HK-2 (cell line): ENCODE results near the gene PNLIPRP3.
A peak's percentile ranks its signal among the peaks of the same experiment; 100 is the strongest.

Source experiments
- DNase-seq: peaks from one replicate; pipeline ENCODE4 v3.0.0-alpha.2; 2018; ENCODE audit not compliant: unreplicated experiment

The PNLIPRP3 gene

DNA sequence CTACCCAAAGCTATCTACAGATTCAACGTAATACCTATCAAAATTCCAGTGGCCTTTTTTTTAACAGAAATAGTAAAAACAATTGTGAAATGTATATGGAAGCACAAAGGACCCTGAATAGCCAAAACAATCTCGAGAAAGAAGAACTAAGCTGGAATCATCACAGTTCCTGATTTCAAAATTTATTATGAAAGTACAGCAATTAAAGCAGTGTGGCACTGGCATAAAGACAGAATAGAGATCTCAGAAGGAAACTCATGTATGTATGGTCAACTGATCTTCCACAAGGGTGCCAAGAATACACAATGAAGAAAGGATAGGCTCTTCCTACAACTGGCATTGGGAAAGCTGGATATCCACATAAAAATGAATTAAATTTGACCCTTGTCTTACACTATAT is 23.2 kb downstream of the PNLIPRP3 start:
- DNase-seq, result no peak

DNA sequence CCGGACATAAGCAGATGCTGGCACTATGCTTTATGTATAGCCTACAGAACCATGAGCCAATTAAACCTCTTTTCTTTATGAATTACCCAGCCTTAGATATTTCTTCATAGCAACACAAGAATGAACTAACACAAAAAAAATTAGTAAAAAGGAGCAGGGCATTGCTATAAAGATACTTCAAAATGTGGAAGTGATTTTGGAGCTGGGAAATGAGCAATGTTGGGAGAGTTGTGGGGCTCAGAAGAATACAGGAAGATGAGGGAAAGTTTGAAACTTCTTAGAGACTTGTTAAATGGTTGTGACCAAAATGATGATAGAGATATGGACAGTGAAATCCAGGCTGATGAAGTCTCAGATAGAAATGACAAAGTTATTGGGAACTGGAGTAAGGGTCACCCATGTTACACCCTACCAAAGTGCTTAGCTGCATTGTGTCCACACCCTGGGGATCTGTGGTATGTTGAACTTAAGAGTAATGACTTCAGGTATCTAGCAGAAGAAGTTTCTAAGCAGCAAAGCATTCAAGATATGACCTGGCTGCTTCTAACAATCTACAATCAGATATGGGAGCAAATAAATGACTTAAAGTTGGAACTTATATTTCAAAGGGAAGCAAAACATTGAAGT is 24.2 kb downstream of the PNLIPRP3 start:
- no peak for DNase-seq

DNA sequence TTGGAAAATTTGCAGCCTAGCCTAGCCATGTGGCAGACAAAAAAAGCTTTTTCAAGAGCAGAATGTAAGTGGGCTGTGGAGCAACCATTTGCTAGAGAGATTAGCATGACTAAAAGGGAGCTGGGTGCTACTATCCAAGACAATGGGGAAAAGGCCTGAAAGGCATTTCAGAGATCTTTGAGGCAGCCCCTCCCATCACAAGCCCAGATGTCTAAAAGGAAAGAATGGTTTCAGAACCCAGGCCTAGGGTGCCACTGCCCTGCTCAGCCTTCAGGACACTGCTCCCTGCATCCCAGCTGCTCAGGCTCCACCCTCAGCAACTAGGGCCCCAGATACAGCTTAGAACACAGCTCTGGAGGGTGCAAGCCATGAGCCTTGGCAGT is 24.7 kb downstream of the PNLIPRP3 start:
- no peak for DNase-seq

DNA sequence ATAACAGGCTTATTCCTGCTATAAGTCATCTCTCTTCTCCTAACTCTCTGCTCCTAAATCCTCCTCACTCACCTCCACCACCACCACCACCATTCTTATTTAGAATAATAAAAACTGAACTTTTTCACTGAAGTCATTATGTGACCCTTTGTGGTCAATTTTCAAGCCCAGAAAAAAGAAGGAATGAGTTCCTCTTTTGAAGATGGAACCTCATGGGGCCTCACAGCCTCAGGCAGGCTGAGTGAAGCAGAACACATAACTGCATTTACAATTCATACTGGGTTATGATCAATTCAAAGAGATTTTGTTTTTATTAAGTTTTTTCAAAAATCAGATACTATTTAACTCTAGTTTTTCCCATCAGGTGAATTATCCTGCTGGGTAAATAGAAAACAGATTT is 29.8 kb downstream of the PNLIPRP3 start:
- DNase-seq, result no peak

DNA sequence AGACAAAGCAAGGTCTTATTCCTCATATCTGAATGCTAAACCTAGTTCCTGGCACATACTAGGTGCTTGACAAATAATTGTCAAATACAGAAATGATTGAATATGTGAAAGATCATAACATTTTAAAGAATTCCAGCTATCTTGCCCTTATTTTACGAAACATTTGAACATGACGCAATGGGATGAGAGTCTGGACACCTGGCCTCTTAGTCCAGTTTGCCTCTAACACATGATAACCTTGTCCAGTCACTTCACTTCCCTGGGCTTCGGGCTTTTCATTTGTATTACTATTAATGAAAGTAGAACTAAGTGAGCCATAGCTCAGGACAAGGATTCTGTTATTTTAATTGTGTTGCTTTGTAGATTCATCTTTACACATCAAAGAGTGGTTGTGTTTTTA is 32.6 kb downstream of the PNLIPRP3 start:
- no peak for DNase-seq

DNA sequence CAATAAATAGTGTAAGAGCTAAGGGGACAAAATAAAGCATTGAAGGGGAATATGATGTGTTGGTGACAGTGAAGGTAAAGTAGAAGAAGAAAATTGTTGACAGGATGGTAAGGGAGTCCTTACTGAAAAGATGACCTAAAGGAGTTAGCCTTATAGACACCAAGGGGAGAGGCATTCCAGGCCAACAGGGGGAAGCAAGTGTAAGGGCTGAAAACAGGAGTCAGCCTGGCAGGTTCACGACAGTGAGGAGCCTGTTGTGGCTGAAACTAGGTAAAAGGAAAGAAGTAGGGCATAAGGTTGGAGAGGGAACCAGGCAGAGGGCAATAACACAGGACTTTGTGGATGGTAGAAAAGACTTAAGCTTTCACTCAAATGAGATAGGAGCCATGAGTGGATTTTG is 34.0 kb downstream of the PNLIPRP3 start:
- no peak for DNase-seq

DNA sequence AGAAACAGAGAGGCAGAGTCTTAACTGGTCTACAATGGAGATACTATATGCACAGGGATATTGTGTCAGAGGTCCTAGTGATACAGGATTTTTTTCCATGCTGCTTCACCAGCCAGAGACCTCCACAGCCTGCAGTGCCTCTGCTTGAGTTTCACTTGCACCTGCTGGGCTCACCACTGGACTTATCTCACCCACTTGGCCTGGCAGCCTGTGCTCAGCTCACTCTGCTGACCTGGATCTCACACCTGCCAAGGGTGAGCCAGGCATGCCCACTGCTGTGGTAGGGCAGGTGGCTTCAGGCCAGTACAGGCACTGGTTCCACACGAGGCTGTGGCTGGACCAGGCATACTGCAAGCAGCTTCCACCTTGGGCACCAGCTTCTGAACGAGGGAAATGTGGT is 36.6 kb downstream of the PNLIPRP3 start:
- DNase-seq, result no peak

DNA sequence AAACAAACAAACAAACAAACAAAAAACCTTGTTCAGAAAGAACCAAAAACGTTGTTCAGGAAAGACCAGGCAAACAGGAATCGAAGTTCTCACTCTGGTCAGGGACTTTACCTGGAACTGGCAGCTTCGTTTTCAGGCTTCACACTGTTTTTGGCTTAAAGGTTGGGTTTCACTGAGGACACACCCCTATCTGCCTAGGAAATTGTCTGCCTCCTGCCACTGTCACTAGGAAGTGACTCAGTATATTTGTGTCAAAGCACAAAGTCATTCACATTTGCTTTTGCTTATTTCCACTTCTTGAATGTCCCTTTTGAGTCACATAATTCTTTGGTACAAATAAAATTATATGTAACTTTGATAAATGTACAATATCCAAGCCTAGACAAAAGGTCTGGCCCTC is 37.9 kb downstream of the PNLIPRP3 start:
- DNase-seq, result no peak

DNA sequence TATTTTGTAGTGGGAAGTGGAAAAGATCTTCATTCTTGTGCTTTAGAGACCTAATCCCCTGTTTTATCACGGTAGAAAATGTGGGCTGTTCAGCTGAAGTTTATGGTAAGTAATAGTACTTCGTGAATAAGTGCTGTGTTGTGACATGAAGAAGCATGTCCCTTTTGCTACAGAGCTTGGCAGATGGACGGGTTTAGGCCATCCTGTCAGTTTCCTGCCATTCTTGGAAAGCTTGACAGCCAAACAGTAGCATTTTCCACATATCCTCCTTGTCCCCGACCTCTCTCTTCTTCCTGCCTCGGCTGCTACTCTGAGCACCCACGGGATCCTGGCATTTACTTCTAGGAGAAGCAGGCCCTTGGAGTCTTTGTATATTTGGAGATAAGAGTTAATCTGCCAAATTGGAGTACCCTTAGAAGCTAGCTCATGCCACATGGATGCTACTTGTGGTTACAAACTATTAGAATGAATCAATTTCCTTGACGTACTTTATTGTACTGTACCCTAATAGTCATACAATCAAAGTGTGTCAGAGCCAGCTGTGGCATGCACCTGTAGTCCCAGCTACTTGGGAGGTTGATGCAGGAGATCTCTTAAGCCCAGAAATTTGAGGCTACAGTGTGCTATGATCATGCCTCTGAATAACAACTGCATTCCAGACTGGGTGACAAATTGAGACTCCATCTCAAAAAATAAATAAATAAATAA is 39.2 kb downstream of the PNLIPRP3 start:
- DNase-seq, result no peak

DNA sequence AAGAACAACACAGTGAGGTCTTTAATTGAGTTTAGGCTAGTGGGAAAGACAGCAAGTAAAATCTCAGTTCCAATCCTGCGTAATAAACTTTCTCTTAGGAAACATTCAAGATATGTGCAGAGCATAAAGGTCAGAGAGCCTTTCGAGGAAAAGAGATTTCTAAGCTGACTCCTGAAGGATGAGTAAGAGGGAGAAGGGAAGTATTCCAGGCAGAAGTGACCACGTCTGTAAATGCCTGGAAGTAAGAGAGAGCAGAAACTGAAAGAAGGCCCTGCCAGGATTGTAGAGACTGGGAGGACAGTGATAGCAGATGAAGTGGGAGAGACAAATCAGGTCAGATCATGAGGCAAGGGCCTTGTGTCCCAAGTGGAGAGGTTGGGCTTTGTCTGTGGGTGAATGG is 41.8 kb downstream of the PNLIPRP3 start:
- no peak for DNase-seq

DNA sequence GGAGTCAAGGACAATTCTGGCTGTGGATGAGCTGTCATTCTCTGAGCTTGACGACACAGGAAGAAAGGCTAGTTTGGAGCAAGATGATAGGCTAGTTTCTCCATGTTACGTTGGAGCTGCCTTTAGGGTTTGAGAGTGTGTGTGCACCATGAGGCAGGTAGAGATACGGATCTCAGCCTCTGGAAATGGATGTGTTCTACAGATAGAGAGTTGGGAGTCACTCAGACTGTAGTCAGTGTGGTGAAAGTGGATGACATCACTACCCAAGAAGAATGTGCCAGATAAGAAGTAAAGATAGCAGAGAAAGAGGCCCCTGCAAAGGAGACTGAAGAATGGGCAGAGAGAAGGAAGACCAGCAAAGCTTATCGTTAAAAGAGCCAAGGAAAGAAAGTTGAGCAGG is 42.4 kb downstream of the PNLIPRP3 start:
- no peak for DNase-seq

DNA sequence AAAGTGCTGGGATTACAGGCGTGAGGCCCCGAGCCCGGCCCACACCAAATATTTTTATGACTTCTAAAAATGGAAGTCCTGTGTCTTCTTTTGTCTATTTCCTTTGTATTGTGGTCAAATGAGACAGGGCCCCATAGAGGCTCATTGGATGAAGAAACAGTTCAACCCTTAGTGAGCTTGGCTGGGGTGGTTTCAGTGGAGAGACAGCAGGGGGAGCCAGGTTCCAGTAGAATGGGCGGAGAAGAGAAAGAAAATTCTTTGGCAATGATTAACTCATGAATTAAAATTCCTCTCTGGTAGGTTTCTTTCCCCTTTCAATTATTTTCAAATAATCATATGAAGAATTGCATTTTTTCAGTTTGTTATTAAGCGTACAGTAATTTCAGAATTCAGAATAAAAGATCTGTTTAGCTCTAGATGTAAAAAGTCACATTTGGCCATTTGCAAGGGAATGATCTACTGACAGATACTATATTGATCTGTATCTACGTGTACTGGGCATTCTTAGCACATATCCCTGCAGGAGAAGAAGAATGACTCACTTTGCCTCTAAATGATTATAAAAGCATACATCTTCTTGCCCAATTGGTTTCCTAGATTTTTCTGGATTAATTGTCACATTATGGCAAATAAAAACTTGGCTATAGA is 43.2 kb downstream of the PNLIPRP3 start:
- DNase-seq, result peak; percentile 30

DNA sequence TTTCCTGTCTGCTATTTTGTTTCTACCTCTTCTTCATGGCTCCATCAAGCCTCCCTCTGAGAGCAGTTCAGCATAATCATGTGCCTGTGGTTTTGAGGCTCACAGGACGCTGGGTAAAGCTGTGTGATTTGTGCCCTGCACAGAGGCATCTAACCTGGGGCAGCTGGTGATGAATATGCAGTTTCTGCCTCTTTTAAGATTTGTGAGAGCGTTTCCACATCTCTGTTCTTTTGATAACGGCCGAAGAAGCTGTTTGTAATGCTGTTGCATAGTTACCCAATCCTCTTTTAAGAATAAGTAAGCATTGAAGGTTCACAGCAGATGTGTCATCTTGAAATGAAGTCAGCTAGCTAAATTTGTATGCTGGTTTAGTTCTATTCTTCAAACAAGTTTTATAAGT is 45.2 kb downstream of the PNLIPRP3 start:
- DNase-seq, result no peak

DNA sequence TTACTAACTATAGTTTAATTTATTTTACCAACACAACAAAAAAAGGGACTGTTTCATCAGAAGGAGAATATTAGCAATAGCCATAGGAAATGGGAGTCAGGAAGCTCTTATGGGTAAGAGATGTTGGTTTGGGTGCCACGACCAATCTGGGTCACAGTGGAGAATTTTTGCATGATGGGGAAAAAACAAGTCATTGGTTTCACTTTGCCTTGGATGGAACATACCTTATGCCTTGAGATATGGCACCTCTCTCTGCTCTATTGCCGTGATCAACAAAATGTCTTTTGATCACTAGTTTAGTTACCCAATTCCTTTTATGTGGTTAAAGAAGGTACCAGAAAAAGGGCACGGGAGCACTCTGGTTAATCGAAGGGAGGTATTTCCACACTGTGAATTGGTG is 48.2 kb downstream of the PNLIPRP3 start:
- no peak for DNase-seq

DNA sequence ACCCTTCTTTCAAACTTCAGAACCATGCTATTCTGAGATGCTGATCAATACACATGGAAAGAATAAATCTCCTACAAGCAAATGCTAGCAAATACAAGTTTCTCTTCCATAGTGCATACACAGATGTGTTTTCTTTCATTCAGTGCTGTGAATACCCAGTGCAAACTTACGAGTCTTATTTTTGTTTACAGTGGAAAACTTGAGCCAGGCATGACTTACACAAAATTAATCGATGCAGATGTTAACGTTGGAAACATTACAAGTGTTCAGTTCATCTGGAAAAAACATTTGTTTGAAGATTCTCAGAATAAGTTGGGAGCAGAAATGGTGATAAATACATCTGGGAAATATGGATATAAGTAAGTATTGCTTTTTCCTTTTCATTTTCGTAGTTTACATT is 48.8 kb downstream of the PNLIPRP3 start:
- no peak for DNase-seq

DNA sequence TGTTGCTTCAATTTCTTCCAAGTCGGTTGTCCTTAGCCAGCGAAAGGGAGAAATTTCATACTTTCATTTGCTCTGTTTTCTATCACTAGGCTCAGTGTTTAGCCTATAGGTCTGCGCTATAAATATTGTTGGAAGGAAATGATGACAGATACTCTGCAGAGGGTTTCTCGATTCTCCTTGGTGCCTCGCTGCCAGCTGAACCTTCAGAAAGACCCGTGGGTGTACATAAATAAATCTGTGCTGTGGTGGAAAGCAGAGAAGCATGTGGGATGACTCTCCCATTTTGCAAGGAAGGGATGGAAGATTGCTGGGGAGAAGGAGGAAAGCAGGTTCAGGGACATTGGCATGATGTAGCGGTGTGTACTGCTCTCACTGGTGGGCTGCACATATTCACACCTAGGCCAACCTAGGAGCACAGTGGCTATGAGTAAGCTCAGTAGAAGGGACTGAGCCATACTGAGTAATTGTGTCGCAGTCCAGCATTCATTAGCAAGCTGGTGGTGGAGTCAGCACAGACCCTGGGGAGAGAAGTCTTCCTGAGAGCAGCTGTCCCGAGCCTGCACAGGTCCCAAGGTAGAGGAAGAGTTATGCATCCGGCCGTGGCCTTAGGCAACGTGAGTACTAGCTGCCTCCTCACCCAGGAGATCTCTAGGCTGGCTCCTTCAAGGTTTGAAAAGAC is 50.5 kb downstream of the PNLIPRP3 start:
- no peak for DNase-seq

DNA sequence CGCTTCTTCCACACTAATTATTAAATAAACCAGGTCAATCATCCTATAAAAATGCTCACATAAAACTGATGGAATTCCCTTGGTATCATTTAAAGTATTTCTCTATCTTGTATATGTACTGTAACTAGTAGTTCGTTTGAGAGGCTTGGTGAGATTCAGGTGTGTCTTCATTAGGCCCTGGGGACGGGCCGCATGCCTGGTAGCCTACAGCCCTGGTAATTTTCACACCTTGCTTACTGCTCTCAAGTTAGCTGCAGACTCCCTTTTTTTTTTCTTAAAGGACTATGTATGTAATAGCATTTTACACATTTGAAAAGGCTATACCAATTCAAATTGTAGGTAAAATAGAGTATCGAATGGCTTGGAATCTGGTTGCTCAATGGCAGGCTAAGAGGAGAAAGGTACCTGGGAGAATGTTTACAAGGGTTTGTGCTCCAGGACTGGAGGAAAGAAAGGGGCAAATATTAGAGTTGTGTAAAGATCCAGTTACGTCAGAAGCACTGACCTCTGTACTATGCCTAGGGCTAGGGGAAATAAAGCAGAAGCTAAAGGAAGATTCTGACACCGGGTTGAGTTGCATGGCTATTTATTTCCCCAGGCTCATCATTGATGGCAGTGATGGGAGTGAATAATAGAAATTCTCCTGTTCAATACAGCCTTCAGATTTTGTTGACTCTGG is 59.3 kb downstream of the PNLIPRP3 start:
- no peak for DNase-seq

DNA sequence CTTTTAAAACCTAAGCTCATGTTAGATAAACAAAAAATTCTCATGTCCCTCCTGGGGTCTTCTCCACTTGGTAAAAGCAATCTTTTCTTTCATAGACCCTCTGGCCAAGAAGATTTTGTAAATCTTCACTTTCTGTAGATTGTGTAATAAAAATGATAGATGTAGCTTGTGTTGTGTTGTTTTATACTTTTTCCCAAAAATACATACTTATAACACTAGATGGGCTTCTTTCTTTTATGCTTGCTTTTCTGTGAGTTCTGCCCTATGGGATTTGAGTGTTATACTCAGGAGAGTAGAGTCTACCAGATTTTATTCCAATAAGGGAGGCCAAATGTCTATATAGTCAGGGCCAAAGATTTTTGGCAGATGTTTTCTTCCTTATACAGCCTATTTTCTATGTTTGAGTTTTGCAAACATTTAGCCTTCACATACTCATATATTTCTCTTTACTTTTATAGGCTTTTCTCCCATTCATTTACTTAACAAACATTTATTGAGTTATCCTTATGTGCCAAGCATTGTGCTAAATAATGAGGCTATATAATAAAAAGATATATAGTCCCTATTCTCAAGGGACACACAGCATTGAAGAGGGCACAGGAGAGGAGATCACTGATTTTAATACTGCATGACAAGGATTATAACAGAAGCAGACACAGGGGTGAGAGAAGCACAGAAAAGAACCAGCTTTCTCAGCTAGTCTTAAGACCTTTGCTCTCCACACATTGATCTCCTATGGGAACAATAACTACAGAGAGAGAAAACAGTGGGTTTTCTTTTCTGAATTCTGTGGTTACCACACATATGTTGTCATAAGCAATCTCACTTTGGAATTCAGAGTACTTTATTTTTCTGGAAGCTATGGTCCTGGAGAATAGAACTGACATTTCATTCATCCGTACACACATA is 60.1 kb downstream of the PNLIPRP3 start:
- no peak for DNase-seq

DNA sequence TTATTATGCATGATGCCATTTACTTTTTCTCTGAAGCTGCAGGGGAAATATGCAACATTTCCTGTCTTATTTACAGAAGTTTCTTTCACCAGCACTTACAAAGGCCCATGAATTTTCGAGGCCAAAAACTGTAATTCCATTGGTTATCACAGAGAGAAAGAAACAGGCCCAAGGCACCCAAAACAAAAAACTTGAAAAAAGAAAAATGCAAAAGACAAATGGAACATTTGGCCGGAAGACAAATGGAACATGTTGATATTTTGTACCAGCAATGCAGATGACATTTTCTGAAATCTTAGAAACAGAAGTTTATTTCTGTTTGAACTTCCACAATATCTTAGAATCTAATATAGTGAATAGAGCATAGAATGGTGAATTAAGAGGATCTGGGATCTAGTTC is 61.8 kb downstream of the PNLIPRP3 start:
- DNase-seq, result no peak

DNA sequence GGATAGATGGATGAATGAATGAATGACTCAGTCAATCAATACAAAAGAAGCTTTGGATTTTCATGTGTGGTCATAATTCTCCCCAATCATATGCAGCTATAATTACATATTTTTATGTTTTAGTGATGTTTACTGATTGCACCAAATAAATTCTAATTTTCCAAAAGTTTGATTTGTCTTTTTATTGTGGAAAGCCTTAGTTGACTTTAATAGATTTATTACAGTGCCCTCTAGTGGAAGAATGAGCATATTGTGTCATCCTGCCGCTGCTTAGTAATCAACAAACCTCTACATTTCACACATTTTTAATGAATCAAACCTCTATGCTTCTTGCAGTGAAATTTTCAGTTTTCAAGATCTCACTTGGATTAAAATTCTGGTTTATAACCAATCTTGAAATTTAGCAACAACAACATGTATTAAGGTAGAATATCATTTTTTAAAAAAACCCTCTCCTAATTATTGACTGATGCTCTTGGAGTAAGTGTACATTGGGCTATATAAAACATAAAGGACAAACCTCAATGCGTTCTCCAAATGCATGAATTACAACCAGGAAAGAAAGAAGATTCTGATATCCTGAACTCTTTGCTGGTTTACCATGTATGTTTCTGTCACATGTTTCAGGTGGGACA is 62.5 kb downstream of the PNLIPRP3 start:
- no peak for DNase-seq

DNA sequence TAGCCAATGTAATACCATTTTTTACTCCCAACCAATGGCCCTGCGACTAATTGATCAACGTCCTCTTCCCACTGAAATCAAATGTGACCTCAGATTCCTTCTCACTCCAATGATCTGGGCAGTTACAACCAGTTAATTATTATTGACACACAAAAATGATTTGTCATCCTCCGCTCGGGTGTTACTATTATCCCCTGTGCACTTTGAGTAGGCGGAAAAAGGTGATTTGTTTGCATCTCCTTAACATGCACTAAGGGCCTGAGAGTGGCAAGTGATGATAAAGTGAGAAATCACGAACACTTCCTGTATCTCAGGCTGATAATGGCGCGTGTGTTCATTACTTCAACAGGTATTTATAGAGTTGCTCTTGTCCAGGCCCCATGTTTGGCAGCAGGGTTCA is 77.1 kb downstream of the PNLIPRP3 start:
- no peak for DNase-seq
